Nephron progenitor cell (in vitro differentiated cells): ENCODE measurements around the gene SGCA.

Experiments
- DNase-seq: peaks from one replicate; pipeline ENCODE4 v3.0.0; 2021
- H3K27ac Mint-ChIP-seq: 2 replicates; pipeline ENCODE4 v1.8.0; 2021; ENCODE audit warnings: mild to moderate bottlenecking, moderate library complexity, mixed read lengths
- H3K27me3 Mint-ChIP-seq: 2 replicates; pipeline ENCODE4 v1.8.0; 2021; ENCODE audit warnings: mild to moderate bottlenecking, low read depth, mixed read lengths; ENCODE audit not compliant: poor library complexity
- H3K36me3 Mint-ChIP-seq: 2 replicates; pipeline ENCODE4 v1.8.0; 2021; ENCODE audit warnings: low read depth, mixed read lengths
- H3K4me1 Mint-ChIP-seq: 2 replicates; pipeline ENCODE4 v1.8.0; 2021; ENCODE audit warnings: mixed read lengths
- H3K4me3 Mint-ChIP-seq: 2 replicates; pipeline ENCODE4 v1.8.0; 2021; ENCODE audit warnings: mild to moderate bottlenecking, moderate library complexity, mixed read lengths
- H3K9me3 Mint-ChIP-seq: 2 replicates; pipeline ENCODE4 v1.8.0; 2021; ENCODE audit warnings: mild to moderate bottlenecking, moderate library complexity, mixed read lengths
- CTCF ChIP-seq: fragments of 200-600 bp; sonication (generic); IDR thresholded peaks from 2 replicates; pipeline ENCODE4 v1.5.0; 2021; ENCODE audit warnings: antibody characterized with exemption

The SGCA gene

DNA sequence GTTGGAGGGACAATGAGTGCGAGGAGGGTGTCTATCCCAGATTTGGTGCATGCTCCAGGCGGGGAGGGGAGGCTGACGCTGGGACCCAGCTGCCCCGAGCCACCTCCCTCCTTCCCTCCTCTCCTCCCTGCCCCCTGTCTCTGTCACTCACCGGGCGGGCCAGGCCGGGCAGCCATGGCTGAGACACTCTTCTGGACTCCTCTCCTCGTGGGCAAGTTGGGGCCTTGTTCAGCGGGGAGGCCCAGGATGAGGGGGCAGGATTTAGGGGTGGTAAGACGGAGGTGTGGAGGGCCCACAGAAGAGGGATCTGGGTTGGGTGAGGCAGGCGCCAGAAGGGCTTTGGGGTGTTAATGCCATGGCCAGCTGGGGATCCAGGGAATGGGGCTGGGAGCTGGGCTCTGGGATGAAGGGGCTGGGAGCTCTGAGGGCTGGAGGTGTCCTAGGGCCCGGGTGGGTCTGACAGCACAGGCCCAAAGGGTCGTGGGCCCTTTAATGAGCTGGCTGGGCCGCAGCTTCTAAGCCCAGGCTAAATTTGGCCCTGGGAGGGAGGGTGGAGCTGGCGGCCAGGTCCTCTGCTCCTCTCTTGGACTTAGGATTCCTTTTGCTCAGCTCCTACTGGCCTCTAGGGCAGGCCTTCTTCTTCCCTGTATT, at the start of gene SGCA:
Gene SGCA, plus strand, starts transcription at position 139 of the 651 bp plus-strand sequence. Its CDS starts 36 bp downstream, at position 175.
- Mint-ChIP-seq H3K9me3 (no peaks in the 10 kb centered on the region), H3K4me3 (no peak within 1 kb of the TSS), H3K27me3 (peaks cover 5% of the 10 kb centered on the region), H3K4me1 (peaks cover 56% of the 10 kb centered on the region), H3K27ac (peak within 1 kb of the TSS; percentile 82), H3K36me3 (no peaks in the 10 kb centered on the region)
- no peak for DNase-seq
- no peak for TF ChIP-seq CTCF

DNA sequence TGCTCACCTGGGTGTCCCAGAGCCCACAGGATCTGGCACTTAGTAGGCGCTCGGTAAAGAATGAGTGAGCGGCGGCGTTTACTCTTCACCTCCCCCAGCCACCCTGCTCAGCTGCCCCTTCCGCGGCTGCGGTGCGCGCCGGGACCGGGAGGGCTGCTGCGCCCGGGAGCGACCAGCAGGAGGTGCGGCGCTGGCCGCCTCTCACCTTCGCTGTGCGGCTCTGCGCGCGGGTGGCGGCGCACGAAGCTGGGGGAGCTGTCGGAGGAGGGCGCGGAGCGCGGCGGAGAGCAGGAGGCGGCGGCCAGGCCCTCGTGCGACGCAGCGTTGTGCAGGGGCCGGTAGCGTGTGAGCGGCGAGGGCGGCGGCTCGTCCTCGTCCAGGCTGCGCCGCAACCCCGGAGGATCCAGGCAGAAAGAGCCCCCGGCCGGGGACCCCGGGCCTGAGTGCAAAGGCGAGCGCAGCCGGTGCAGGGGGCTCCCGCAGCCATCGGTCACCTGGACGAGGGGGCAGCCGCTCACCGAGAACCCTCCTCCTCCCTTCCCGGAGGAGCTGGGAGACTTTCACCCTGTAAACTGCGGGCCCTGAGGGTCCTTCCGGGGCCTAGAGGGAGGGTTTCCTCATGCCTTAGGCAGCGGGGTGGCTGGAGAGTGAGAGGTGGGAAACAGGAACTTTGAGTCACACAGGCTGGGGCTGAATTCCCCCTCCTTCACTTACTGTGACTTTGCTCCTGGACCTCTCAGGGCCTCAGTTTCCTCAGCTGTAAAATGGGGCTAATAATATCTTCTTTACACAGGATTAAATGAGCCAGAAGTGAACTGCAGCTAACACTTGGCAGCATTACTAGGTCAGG, 48.4 kb upstream of the SGCA start:
- H3K36me3 Mint-ChIP-seq: peaks cover 24% of the 10 kb centered on the region
- H3K4me1 Mint-ChIP-seq: peaks cover 42% of the 10 kb centered on the region
- H3K4me3 Mint-ChIP-seq: peak overlapping the region; percentile 36
- DNase-seq: peak; percentile 86
- no peaks in the 10 kb centered on the region for H3K9me3 Mint-ChIP-seq
- H3K27me3 Mint-ChIP-seq: peaks cover 18% of the 10 kb centered on the region
- peak; percentile 63 for TF ChIP-seq CTCF
- H3K27ac Mint-ChIP-seq: no peak overlapping the region

GRCh38 chr17:50118076-50118827, 47.6 kb upstream of the SGCA start:
- H3K9me3 Mint-ChIP-seq: no peaks in the 10 kb centered on the region

GRCh38 chr17:50118828-50119218, 47.0 kb upstream of the SGCA start:
- Mint-ChIP-seq H3K36me3 (peaks cover 25% of the 10 kb centered on the region), H3K9me3 (no peaks in the 10 kb centered on the region), H3K27ac (no peak overlapping the region), H3K27me3 (peaks cover 19% of the 10 kb centered on the region), H3K4me1 (peaks cover 42% of the 10 kb centered on the region), H3K4me3 (no peak overlapping the region)
- DNase-seq: no peak
- no peak for TF ChIP-seq CTCF

More at GRCh38 chr17:50118076-50118827, 47.6 kb upstream of the SGCA start:
- Mint-ChIP-seq H3K27me3 (peaks cover 19% of the 10 kb centered on the region), H3K4me1 (peaks cover 42% of the 10 kb centered on the region), H3K27ac (no peak overlapping the region), H3K4me3 (no peak overlapping the region), H3K36me3 (peaks cover 25% of the 10 kb centered on the region)
- no peak for TF ChIP-seq CTCF
- DNase-seq: no peak

DNA sequence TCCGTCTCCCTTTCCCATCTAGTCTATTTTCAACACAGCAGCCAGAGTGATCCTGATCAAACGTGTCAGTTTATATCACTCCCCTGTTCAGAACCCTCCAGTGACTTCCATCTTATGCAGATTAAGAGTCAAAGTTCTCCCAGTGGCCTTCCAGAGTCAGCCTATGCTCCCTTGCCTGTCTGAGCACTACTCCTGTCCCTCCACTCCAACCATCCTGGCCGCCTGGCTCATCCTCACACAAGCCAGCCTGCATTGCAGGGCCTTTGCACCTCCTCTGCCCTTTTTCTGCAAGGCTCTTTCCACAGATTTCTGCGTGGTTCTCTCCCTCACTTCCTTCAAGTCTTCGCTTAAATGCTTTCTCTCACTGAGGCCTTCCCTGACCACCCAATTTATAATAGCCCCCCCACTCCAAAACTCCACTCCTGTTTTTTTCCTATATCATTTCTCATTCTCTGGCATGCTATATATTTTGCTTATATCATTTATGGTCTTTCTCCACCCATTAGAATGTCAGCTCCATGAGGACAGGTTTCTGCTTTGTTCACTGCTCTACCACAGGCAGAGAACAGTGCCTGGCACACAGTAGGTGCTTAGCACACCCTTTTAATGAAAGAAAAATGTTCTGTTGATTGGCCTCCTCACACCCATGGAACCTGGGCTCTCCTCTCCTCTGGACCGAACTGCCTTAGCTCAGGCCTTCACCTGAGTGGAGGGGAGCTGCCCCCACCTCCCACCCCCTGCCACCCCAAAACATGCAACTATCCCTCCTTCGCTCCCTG, 45.1 kb upstream of the SGCA start:
- H3K36me3 Mint-ChIP-seq: peaks cover 19% of the 10 kb centered on the region
- H3K4me3 Mint-ChIP-seq: no peak overlapping the region
- no peak overlapping the region for H3K27ac Mint-ChIP-seq
- no peak for TF ChIP-seq CTCF
- peaks cover 22% of the 10 kb centered on the region for H3K27me3 Mint-ChIP-seq
- no peak for DNase-seq
- no peaks in the 10 kb centered on the region for H3K9me3 Mint-ChIP-seq
- peaks cover 35% of the 10 kb centered on the region for H3K4me1 Mint-ChIP-seq
